Osteocyte (in vitro differentiated cells): ENCODE results near the gene NASP. TPM values are rescaled to one million over a fixed set of nuclear protein-coding genes. Genes with fewer than 3 reads are reported as not detected.

Experiments
- DNase-seq: peaks from one replicate; pipeline ENCODE4 v3.0.0; 2021; ENCODE audit warnings: mixed read lengths; ENCODE audit not compliant: unreplicated experiment; ENCODE audit errors: extremely low spot score
- H3K27ac Mint-ChIP-seq: one replicate; pipeline ENCODE4 v1.8.0; 2021; ENCODE audit warnings: mild to moderate bottlenecking, mixed read lengths; ENCODE audit not compliant: unreplicated experiment
- H3K27me3 Mint-ChIP-seq: one replicate; pipeline ENCODE4 v1.8.0; 2021; ENCODE audit warnings: mixed read lengths; ENCODE audit not compliant: unreplicated experiment
- H3K36me3 Mint-ChIP-seq: one replicate; pipeline ENCODE4 v1.8.0; 2021; ENCODE audit warnings: mixed read lengths; ENCODE audit not compliant: unreplicated experiment
- H3K4me1 Mint-ChIP-seq: one replicate; pipeline ENCODE4 v1.8.0; 2021; ENCODE audit warnings: mixed read lengths; ENCODE audit not compliant: unreplicated experiment
- H3K4me3 Mint-ChIP-seq: one replicate; pipeline ENCODE4 v1.8.0; 2021; ENCODE audit warnings: mild to moderate bottlenecking, moderate library complexity, mixed read lengths; ENCODE audit not compliant: unreplicated experiment
- H3K9me3 Mint-ChIP-seq: one replicate; pipeline ENCODE4 v1.8.0; 2021; ENCODE audit warnings: mixed read lengths; ENCODE audit not compliant: unreplicated experiment
- total RNA-seq: library from RNA; stranded (reverse); gene quantifications from 2 replicates; pipeline ENCODE4 v1.2.1, GENCODE V29; 2021
- TF ChIP-seq, protein P1 (sequence below): fragments of 200-600 bp; sonication (generic); IDR thresholded peaks from 2 replicates; pipeline ENCODE4 v1.5.0; 2021; ENCODE audit warnings: antibody characterized with exemption, mild to moderate bottlenecking, moderate library complexity

The NASP gene
- total RNA-seq, 1 donor from 2014 or later, result 72.5 TPM

DNA sequence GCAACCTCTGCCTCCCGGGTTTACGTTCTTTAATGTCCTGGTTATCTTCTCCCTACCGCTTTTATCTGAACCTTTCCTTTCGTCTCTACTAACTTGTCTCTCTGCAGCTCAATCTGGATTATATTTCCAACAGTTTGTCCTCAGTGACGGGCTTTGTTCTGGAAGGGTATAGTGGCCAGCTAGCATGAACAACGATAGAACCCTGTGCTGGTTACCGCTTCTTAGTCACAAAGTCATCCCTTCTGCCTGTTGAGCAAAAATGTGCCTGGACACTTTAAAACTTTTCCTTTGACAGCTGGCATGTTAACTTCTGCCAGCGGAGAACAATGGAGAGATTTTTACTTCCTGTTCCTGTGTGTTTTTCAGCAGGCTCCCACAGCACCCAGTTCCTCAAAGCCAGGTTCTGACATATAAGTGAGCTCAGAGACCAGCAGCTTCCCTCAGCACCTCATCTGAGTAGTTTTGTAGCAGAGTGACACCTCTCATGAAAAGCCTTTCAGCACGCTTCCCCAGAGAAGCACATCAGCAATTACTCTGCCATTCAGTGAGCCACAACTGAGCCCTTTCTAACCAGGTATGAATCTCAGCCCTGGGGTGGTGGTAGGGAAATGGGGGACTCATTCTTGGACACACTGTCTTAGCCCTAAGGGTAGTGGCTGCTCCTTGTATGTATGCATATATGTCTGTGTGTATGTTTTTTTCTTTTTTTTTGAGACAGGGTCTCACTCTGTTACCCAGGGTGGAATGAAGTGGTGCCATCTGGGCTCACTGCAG is 63.6 kb downstream of the NASP start:
- H3K4me1 Mint-ChIP-seq, result peaks cover 8% of the 10 kb centered on the region
- no peak for DNase-seq
- TF ChIP-seq, protein P1, sequence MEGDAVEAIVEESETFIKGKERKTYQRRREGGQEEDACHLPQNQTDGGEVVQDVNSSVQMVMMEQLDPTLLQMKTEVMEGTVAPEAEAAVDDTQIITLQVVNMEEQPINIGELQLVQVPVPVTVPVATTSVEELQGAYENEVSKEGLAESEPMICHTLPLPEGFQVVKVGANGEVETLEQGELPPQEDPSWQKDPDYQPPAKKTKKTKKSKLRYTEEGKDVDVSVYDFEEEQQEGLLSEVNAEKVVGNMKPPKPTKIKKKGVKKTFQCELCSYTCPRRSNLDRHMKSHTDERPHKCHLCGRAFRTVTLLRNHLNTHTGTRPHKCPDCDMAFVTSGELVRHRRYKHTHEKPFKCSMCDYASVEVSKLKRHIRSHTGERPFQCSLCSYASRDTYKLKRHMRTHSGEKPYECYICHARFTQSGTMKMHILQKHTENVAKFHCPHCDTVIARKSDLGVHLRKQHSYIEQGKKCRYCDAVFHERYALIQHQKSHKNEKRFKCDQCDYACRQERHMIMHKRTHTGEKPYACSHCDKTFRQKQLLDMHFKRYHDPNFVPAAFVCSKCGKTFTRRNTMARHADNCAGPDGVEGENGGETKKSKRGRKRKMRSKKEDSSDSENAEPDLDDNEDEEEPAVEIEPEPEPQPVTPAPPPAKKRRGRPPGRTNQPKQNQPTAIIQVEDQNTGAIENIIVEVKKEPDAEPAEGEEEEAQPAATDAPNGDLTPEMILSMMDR, result no peak
- H3K27ac Mint-ChIP-seq, result no peak overlapping the region
- H3K27me3 Mint-ChIP-seq, result no peaks in the 10 kb centered on the region
- H3K36me3 Mint-ChIP-seq, result peaks cover 40% of the 10 kb centered on the region
- no peak overlapping the region for H3K4me3 Mint-ChIP-seq
- H3K9me3 Mint-ChIP-seq, result no peaks in the 10 kb centered on the region

DNA sequence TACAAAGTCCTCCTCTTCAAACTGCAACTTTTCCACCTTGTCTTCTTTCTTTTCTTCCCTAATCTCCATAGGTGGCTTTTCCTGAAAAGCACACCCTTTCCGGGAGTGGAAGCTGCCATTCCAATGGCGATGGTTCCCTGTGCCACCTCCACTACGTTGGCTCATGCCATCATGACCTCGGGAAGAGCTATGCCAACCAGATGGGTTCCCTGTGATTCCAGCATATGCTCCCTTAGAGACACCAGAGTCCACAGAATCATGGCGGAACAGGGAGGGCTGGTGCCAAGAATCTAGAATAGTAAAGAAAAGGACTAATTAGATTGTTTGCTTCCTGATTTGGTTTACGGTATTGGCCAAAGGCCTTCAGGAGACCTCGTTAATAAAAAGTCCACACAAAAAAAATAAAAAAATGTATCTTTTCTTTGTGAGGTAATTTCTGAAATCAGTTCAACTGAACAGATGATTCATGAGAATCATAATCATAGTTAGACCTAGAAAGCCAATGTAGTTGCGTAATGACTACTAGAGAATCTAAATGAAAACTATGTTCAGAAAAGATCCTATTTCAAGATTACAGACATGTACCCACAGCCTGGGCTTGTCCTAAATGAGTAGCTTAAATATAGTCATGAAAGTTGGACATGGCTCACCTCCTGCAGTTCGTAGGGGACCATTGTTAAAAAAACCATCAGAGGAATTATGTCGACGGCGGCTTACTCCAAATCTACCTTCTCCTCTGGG is 70.9 kb downstream of the NASP start:
- Mint-ChIP-seq H3K27me3 (no peaks in the 10 kb centered on the region), H3K4me3 (no peak overlapping the region), H3K27ac (no peak overlapping the region), H3K4me1 (no peaks in the 10 kb centered on the region), H3K36me3 (peaks cover 71% of the 10 kb centered on the region), H3K9me3 (no peaks in the 10 kb centered on the region)
- no peak for DNase-seq
- TF ChIP-seq, protein P1, result no peak

DNA sequence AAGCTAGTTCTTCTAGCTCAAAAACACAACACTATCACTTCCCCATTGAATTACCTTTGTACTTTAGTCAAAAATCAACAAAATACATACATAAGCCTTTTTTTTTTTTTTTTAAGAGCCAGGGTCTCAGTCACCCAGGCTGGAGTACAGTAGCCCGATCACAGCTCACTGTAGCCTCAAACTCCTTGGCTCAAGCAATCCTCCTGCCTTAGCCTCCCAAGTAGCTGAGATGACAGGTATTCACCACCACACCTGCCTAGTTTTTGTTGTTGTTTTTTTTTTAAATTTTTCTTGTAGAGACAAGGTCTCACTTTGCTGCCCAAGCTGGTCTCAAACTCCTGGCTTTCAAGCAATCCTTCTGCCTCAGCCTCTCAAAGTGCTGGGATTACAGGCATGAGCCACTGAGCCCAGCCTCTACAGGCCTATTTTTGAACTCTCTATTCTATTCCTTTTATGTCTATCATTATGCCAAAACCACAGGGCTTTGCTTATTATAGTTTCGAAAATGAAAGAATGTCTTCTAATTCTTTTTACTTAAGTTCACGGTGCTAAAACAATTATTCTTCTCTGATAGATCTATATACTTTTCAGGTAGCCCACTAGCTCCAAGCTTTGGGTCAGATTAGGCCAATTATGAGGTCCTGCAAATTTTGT is 72.9 kb downstream of the NASP start:
- TF ChIP-seq, protein P1, result no peak
- H3K36me3 Mint-ChIP-seq, result peaks cover 63% of the 10 kb centered on the region
- DNase-seq, result no peak

DNA sequence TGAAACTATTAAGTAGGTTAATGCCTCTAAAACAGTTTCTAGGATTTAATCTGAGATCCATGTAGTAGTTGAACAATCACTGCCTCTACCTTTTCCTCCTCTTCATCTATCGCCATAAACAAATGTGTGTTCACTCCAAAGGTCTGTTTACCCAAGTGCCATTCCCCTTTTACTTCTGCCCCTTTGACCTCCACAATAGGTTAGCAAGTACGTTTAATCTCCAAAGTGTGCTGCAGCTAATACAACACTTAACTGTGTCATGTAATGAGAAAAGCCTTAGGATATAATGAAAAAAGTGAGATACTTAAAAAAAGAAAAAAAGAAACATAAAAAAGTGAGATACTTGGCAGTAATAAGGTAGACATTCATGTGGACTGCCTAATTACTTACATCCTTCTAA is 74.3 kb downstream of the NASP start:
- H3K4me1 Mint-ChIP-seq, result peaks cover 2% of the 10 kb centered on the region
- no peak overlapping the region for H3K27ac Mint-ChIP-seq
- TF ChIP-seq, protein P1, result no peak

More for the DNA sequence above, 72.9 kb downstream of the NASP start:
- Mint-ChIP-seq H3K27me3 (no peaks in the 10 kb centered on the region), H3K9me3 (no peaks in the 10 kb centered on the region), H3K4me3 (no peak overlapping the region), H3K27ac (no peak overlapping the region), H3K4me1 (no peaks in the 10 kb centered on the region)

DNA sequence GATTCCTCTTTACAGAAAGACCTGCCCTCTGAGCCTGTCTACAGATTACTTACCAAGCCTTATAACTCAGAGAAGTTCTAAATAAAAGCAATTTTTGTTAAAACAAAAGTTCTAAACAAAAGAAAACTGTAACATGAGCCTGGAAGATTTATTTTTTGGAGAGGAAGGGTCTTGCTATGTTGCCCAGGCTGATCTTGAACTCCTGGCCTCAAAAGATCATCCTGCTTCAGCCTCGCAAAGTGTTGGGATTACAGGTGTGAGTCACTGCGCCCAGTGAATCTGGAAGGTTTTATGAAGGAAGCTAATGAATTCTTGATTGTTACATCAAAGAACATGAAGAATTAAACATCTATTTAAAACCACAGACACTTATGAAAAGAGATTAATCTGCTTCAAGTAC is 75.4 kb downstream of the NASP start:
- Mint-ChIP-seq H3K9me3 (no peaks in the 10 kb centered on the region), H3K36me3 (peaks cover 52% of the 10 kb centered on the region), H3K27ac (peak overlapping the region; percentile 18), H3K4me3 (no peak overlapping the region), H3K4me1 (peaks cover 5% of the 10 kb centered on the region), H3K27me3 (no peaks in the 10 kb centered on the region)
- no peak for DNase-seq
- TF ChIP-seq, protein P1, result no peak

More for the DNA sequence above, 74.3 kb downstream of the NASP start:
- DNase-seq, result no peak
- H3K36me3 Mint-ChIP-seq, result peaks cover 52% of the 10 kb centered on the region
- H3K4me3 Mint-ChIP-seq, result no peak overlapping the region
- no peaks in the 10 kb centered on the region for H3K27me3 Mint-ChIP-seq
- no peaks in the 10 kb centered on the region for H3K9me3 Mint-ChIP-seq
